GM18870 (cell line): ENCODE data around the gene RMND5A.
A peak's percentile ranks its signal among the peaks of the same experiment; 100 is the strongest.

ENCODE experiments used
- ATAC-seq: cut with Tn5 transposase; IDR thresholded peaks from one replicate; pipeline ENCODE4 v1.9.1; 2021; ENCODE audit warnings: moderate library complexity; ENCODE audit not compliant: unreplicated experiment

The RMND5A gene

GRCh38 chr2:86790676-86791572 is 70.8 kb downstream of the RMND5A start, which contains the start of gene CD8A:
CD8A (minus strand) TSS chr2:86790913; CDS start chr2:86790825, 88 bp downstream.
- ATAC-seq: no peak

GRCh38 chr2:86791573-86791972 is 71.5 kb downstream of the RMND5A start:
- ATAC-seq: no peak

GRCh38 chr2:86793752-86794151 is 73.7 kb downstream of the RMND5A start:
- ATAC-seq: no peak

GRCh38 chr2:86794861-86795260 is 74.8 kb downstream of the RMND5A start:
- no peak for ATAC-seq

- ATAC-seq: no peak
Measured at GRCh38 chr2:86800856-86801567, 80.9 kb downstream of the RMND5A start.

GRCh38 chr2:86806059-86806857 is 86.2 kb downstream of the RMND5A start:
- ATAC-seq: no peak

GRCh38 chr2:86807133-86807467 is 87.0 kb downstream of the RMND5A start:
- no peak for ATAC-seq

- ATAC-seq: peak; percentile 34
Measured at GRCh38 chr2:86807468-86808275, 87.6 kb downstream of the RMND5A start.

- ATAC-seq: peak; percentile 89
Measured at GRCh38 chr2:86808315-86809161, 88.4 kb downstream of the RMND5A start.

GRCh38 chr2:86809481-86810121 is 89.5 kb downstream of the RMND5A start:
- ATAC-seq: no peak

- no peak for ATAC-seq
Measured at GRCh38 chr2:86815611-86816010, 95.5 kb downstream of the RMND5A start.

- no peak for ATAC-seq
Measured at GRCh38 chr2:86818114-86818801, 98.2 kb downstream of the RMND5A start.

- ATAC-seq: no peak
Measured at GRCh38 chr2:86818957-86819356, 98.9 kb downstream of the RMND5A start.

GRCh38 chr2:86821306-86821705 is 101.2 kb downstream of the RMND5A start:
- ATAC-seq: no peak

GRCh38 chr2:86821842-86822241 is 101.8 kb downstream of the RMND5A start:
- ATAC-seq: no peak

GRCh38 chr2:86822668-86823345 is 102.7 kb downstream of the RMND5A start:
- ATAC-seq: no peak

GRCh38 chr2:86825036-86825692 is 105.1 kb downstream of the RMND5A start:
- ATAC-seq: no peak
